RWPE1 (cell line): ENCODE data around the gene STAP1.
"Not testable (repeated sequence)": the region's sequence is repeated elsewhere in the genome, so short reads cannot be mapped to it uniquely, and the experiment has no call there.

ENCODE experiments used
- CTCF ChIA-PET: fragments of 350-600 bp; sonication (Branson Sonifier 250); formaldehyde crosslinking; extraction: SDS; loops from one replicate; lab custom pipeline; 2021; lab: Yijun Ruan, JAX
- POLR2A ChIA-PET: fragments of 400-600 bp; formaldehyde crosslinking; extraction: SDS; loops from one replicate; lab custom pipeline; 2020; ENCODE audit warnings: antibody characterized with exemption; ENCODE audit not compliant: low non-redundant PET; lab: Yijun Ruan, JAX
- DNase-seq: peaks from one replicate; pipeline ENCODE4 v3.0.0; 2012; ENCODE audit warnings: low spot score
- H3K27ac ChIP-seq: fragments of 450-650 bp; 2 replicates; pipeline ENCODE4 v1.5.1; 2017
- CTCF ChIP-seq: fragments of 450-650 bp; conservative IDR thresholded peaks from 2 replicates; pipeline ENCODE4 v1.5.1; 2017; ENCODE audit warnings: low read depth, mild to moderate bottlenecking

Gene STAP1

GRCh38 chr4:67545199-67546003 is 13.1 kb upstream of the STAP1 start, which contains the start of gene CENPC:
Gene CENPC, minus strand, starts transcription at chr4:67545503. Its CDS starts 148 bp downstream, at chr4:67545355.
- no peak for TF ChIP-seq CTCF
- POLR2A ChIA-PET, result no interaction called here
- CTCF ChIA-PET, result interaction anchor here (0.5 to 0.9 kb wide), 2 partner anchors 76 to 347 kb away, joined by 3 read pairs; no protein-coding TSS in a partner anchor
- peak within 1 kb of the TSS; percentile 91 for H3K27ac ChIP-seq
- peak; percentile 86 for DNase-seq

- no peak for TF ChIP-seq CTCF
- POLR2A ChIA-PET, result no interaction called here
- DNase-seq, result no peak
- CTCF ChIA-PET, result interaction anchor here (0.5 to 0.9 kb wide), 2 partner anchors 75 to 347 kb away, joined by 3 read pairs; no protein-coding TSS in a partner anchor
- H3K27ac ChIP-seq, result peak overlapping the region; percentile 91
Measured at GRCh38 chr4:67546004-67546356, 12.5 kb upstream of the STAP1 start.

DNA sequence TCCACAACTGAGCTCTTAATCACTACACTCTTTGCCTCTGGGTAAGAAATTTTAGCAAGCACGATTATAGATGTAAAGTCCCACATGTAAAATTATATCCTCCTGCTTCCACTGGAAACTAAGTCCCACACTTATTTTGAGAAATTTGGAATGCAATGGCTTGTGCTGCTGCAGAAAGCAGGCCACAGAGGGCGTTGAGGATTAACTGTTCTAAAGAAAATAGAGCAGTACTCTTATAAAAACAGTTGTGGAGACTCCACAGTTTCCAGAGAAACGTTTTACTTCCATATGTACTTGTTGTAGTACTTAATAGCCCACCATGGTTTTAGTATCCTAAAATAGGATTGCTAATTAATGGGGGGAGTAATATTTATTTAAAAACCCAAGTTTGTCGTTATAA is 11.6 kb upstream of the STAP1 start:
- no peak for TF ChIP-seq CTCF
- no peak overlapping the region for H3K27ac ChIP-seq
- ChIA-PET CTCF (interaction anchor here (0.7 kb wide), 1 partner anchor 104 kb away, joined by 4 read pairs; no protein-coding TSS in a partner anchor), POLR2A (no interaction called here)
- no peak for DNase-seq

DNA sequence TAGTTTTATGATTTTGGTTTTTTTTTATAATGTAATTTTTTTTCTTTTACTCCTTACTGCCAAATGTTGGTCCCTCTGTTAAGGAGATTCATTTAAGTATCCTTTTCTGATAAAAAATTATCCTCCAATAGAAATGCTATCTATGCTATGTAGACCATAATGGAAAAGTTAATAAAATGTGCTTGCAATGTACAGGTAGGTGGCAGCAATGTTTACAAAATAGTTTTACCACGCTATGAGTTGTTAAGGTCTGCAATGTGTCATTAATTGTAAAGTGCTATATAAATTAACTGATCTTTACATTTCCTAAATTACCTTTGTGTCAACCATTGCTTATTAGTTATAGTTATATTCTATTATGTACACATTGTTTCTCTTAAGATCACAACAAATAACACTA is 9.4 kb upstream of the STAP1 start:
- POLR2A ChIA-PET, result no interaction called here
- H3K27ac ChIP-seq, result no peak overlapping the region
- CTCF ChIA-PET, result no interaction called here
- TF ChIP-seq CTCF, result peak; percentile 58
- peak; percentile 15 for DNase-seq

GRCh38 chr4:67550451-67550850 is 8.1 kb upstream of the STAP1 start:
- no peak for DNase-seq
- CTCF ChIA-PET, result interaction anchor here (0.7 kb wide), 1 partner anchor 340 kb away, joined by 3 read pairs; no protein-coding TSS in a partner anchor
- POLR2A ChIA-PET, result no interaction called here
- H3K27ac ChIP-seq, result no peak overlapping the region
- TF ChIP-seq CTCF, result no peak

DNA sequence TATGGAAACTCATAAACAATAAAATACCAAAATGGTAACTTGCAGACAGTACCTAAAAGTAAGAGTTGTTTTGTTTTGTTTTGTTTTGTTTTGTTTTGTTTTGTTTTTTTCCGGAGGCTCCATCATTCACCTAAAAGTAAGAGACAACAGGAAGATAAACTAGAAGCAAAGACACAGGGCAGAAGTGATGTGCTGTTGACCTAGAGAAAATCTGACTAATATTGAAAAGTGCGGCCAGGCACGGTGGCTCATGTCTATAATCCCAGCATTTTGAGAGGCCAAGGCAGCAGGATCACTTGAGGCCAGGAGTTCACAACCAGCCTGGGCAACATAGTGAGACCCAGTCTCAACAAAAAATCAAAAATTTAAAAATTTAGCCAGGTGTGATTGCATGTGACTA is 7.7 kb upstream of the STAP1 start:
- TF ChIP-seq CTCF, result no peak
- POLR2A ChIA-PET, result no interaction called here
- CTCF ChIA-PET, result no interaction called here
- no peak for DNase-seq
- no peak overlapping the region for H3K27ac ChIP-seq

DNA sequence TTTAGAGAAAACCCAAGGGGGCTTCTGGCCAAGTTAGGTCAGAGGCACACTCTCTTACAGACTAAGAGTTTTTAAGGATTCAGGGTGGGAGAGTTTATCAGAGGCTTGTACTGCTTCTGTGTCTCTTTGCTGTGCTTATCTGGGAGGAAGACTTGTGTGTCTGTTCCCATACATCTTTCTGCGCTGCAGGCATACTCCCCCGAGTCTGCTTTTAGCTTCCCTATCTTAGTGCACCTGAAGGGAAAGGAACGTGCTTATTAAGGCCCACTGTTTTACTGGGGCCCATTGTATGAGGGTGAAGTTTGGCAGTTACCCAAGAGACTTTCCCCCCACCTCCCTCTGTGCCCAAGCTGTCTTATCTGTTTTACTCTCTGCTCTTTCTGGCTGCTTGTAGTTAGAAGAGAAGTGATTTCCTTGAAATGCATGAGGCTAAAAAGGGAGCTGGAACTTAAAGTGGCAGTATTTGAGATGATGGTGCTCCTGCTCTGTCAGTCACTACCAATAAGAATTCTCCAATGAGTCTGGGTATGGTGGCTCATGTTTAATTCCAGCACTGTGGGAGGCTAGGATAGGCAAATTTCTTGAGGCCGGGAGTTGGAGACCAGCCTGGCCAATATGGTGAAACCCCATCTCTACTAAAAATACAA is 6.3 kb upstream of the STAP1 start:
- POLR2A ChIA-PET, DNase-seq, H3K27ac ChIP-seq, CTCF ChIA-PET: not testable (repeated sequence)
